Endothelial cell (in vitro differentiated cells): ENCODE data around the gene FBXO15. TPM values are rescaled to one million over a fixed set of nuclear protein-coding genes. Genes with fewer than 3 reads are reported as not detected.

ENCODE experiments used
- DNase-seq: peaks from one replicate; pipeline ENCODE4 v3.0.0; 2021; ENCODE audit warnings: low spot score
- H3K27ac Mint-ChIP-seq: one replicate; pipeline ENCODE4 v1.8.0; 2021; ENCODE audit warnings: mixed read lengths, inconsistent platforms; ENCODE audit not compliant: unreplicated experiment
- H3K27me3 Mint-ChIP-seq: one replicate; pipeline ENCODE4 v1.8.0; 2021; ENCODE audit warnings: mild to moderate bottlenecking, moderate library complexity, mixed read lengths, inconsistent platforms; ENCODE audit not compliant: unreplicated experiment
- H3K36me3 Mint-ChIP-seq: one replicate; pipeline ENCODE4 v1.8.0; 2021; ENCODE audit warnings: mild to moderate bottlenecking, low read depth, mixed read lengths, inconsistent platforms; ENCODE audit not compliant: unreplicated experiment
- H3K4me1 Mint-ChIP-seq: one replicate; pipeline ENCODE4 v1.8.0; 2021; ENCODE audit warnings: mild to moderate bottlenecking, mixed read lengths, inconsistent platforms; ENCODE audit not compliant: unreplicated experiment
- H3K4me3 Mint-ChIP-seq: one replicate; pipeline ENCODE4 v1.8.0; 2021; ENCODE audit warnings: mild to moderate bottlenecking, mixed read lengths, inconsistent platforms; ENCODE audit not compliant: unreplicated experiment
- H3K9me3 Mint-ChIP-seq: one replicate; pipeline ENCODE4 v1.8.0; 2021; ENCODE audit warnings: mixed read lengths, inconsistent platforms; ENCODE audit not compliant: unreplicated experiment
- CTCF ChIP-seq: fragments of 200-600 bp; sonication (generic); IDR thresholded peaks from one replicate; pipeline ENCODE4 v1.5.0; 2021; ENCODE audit warnings: antibody characterized with exemption; ENCODE audit not compliant: unreplicated experiment
- total RNA-seq: library from RNA; stranded (reverse); fragmentation: NEBNext Ultra II Directional; extraction: Animal tissue kit (Norgen Biotek cat#: 25700); gene quantifications from one replicate; pipeline ENCODE4 v1.2.1, GENCODE V29; 2021; ENCODE audit not compliant: unreplicated experiment

Gene FBXO15
- total RNA-seq, 1 donor from 2014 or later = 5.4 TPM

DNA sequence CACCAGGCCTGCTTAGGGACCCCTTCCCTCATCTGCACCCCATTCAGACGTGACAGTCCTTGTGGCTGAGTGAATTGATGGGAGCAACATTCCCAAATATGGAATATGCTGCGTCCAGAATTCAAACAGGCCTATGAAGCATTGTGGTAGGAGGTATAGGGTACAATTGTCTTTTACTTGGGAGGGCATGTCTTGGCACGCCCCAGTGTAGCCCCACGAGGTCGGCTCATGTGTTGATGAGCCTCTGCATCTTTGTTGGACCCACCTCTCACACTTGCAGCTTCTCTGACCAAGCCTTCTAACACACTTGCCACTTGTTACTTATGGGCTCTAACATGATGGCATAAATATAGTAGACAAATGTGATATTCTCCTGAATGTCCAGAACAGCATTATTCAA lies 2.2 kb upstream of the FBXO15 start:
- Mint-ChIP-seq H3K4me1 (peaks cover 18% of the 10 kb centered on the region), H3K27ac (no peak overlapping the region), H3K27me3 (peaks cover 9% of the 10 kb centered on the region), H3K36me3 (peaks cover 3% of the 10 kb centered on the region), H3K9me3 (no peaks in the 10 kb centered on the region), H3K4me3 (no peak overlapping the region)
- no peak for TF ChIP-seq CTCF
- DNase-seq = no peak

DNA sequence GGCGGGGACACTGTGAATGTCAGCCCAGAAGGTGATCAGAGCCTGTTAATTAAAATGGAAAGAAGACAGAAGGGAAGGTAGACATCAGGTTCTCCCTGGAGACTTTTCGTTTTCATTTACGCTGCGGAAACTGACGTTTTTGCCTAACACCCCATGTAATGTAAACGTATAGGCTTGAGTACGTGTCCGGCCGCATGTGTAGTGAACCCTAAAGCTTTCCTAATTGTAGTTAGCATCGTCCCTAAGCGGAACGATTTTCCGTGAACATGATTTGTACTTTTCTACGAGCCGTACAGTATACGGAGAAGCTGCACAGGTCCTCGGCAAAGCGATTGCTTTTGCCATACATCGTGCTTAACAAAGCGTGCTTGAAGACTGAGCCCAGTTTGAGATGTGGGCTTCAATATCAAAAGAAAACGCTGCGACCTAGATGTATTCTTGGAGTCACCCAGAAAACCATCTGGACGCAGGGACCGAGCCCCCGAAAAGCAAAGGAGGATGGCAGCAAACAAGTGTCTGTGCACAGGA lies 973 bp upstream of the FBXO15 start:
- H3K36me3 Mint-ChIP-seq = peaks cover 3% of the 10 kb centered on the region

GRCh38 chr18:74147491-74147778 lies 199 bp downstream of the FBXO15 start:
- Mint-ChIP-seq H3K4me3 (peak overlapping the region; percentile 96), H3K36me3 (peaks cover 3% of the 10 kb centered on the region), H3K9me3 (no peaks in the 10 kb centered on the region), H3K4me1 (peaks cover 20% of the 10 kb centered on the region), H3K27ac (no peak overlapping the region), H3K27me3 (peaks cover 9% of the 10 kb centered on the region)
- TF ChIP-seq CTCF = no peak
- no peak for DNase-seq

More for the DNA sequence above, 973 bp upstream of the FBXO15 start:
- Mint-ChIP-seq H3K9me3 (no peaks in the 10 kb centered on the region), H3K27me3 (peaks cover 9% of the 10 kb centered on the region), H3K4me1 (peaks cover 18% of the 10 kb centered on the region), H3K27ac (peak overlapping the region; percentile 45), H3K4me3 (peak overlapping the region; percentile 96)
- no peak for DNase-seq
- no peak for TF ChIP-seq CTCF

GRCh38 chr18:74146756-74147155 lies 878 bp downstream of the FBXO15 start:
- no peak for DNase-seq
- H3K4me3 Mint-ChIP-seq = peak overlapping the region; percentile 94
- H3K4me1 Mint-ChIP-seq = peaks cover 25% of the 10 kb centered on the region
- H3K9me3 Mint-ChIP-seq = no peaks in the 10 kb centered on the region
- H3K27me3 Mint-ChIP-seq = peaks cover 9% of the 10 kb centered on the region
- no peak for TF ChIP-seq CTCF
- no peak overlapping the region for H3K27ac Mint-ChIP-seq
- no peaks in the 10 kb centered on the region for H3K36me3 Mint-ChIP-seq

- DNase-seq = no peak
- Mint-ChIP-seq H3K4me3 (no peak overlapping the region), H3K4me1 (peaks cover 18% of the 10 kb centered on the region), H3K27ac (no peak overlapping the region), H3K36me3 (no peaks in the 10 kb centered on the region), H3K9me3 (no peaks in the 10 kb centered on the region), H3K27me3 (peaks cover 8% of the 10 kb centered on the region)
- no peak for TF ChIP-seq CTCF
Measured at GRCh38 chr18:74142252-74142651, 5.4 kb downstream of the FBXO15 start.
